GM23338 (cell line): ENCODE data around the gene HOXC12. TPM values are rescaled to one million over a fixed set of nuclear protein-coding genes. Genes with fewer than 3 reads are reported as not detected.

Experiments
- ATAC-seq: fragments of 200-7000 bp; cut with Tn5 transposase; 3 replicates; pipeline ENCODE4 v1.9.1; 2020
- DNase-seq: peaks from one replicate; pipeline ENCODE4 v3.0.0-alpha.2; 2015; ENCODE audit warnings: low spot score
- H2AFZ ChIP-seq: fragments of 200-600 bp; sonication (generic); 2 replicates; pipeline ENCODE4 v1.8.0; 2016; ENCODE audit warnings: antibody characterized with exemption, mild to moderate bottlenecking, moderate library complexity
- H3F3A ChIP-seq: fragments of 200-600 bp; sonication (generic); replicated peaks from 2 replicates; pipeline ENCODE4 v1.8.0; 2017; ENCODE audit warnings: antibody characterized with exemption, mixed run types, low read depth
- H3K27ac ChIP-seq: fragments of 200-600 bp; sonication (generic); 2 replicates; pipeline ENCODE4 v1.6.1; 2016; ENCODE audit warnings: low read depth
- H3K27me3 ChIP-seq: fragments of 200-600 bp; sonication (generic); 2 replicates; pipeline ENCODE4 v1.8.0; 2016; ENCODE audit warnings: mild to moderate bottlenecking, mixed run types, moderate library complexity; ENCODE audit not compliant: insufficient read depth
- H3K36me3 ChIP-seq: fragments of 200-600 bp; sonication (generic); 2 replicates; pipeline ENCODE4 v1.8.0; 2016; ENCODE audit warnings: mild to moderate bottlenecking; ENCODE audit not compliant: insufficient read depth
- H3K4me1 ChIP-seq: fragments of 200-600 bp; sonication (generic); 2 replicates; pipeline ENCODE4 v1.8.0; 2016; ENCODE audit warnings: mild to moderate bottlenecking, moderate library complexity; ENCODE audit not compliant: insufficient read depth
- H3K4me2 ChIP-seq: fragments of 200-600 bp; sonication (generic); 2 replicates; pipeline ENCODE4 v1.7.1; 2017; ENCODE audit warnings: mixed run types
- H3K4me3 ChIP-seq: fragments of 200-600 bp; sonication (generic); 2 replicates; pipeline ENCODE4 v1.6.1; 2016; ENCODE audit warnings: mixed run types
- H3K79me2 ChIP-seq: fragments of 200-600 bp; sonication (generic); replicated peaks from 2 replicates; pipeline ENCODE4 v1.8.0; 2017; ENCODE audit warnings: mild to moderate bottlenecking; ENCODE audit not compliant: insufficient read depth
- H3K9me2 ChIP-seq: fragments of 200-600 bp; sonication (generic); 2 replicates; pipeline ENCODE4 v1.8.0; 2017; ENCODE audit not compliant: insufficient read depth
- H4K20me1 ChIP-seq: fragments of 200-600 bp; sonication (generic); replicated peaks from 2 replicates; pipeline ENCODE4 v1.8.0; 2017; ENCODE audit warnings: mild to moderate bottlenecking; ENCODE audit not compliant: insufficient read depth
- H3K27ac Mint-ChIP-seq: 2 replicates; pipeline ENCODE4 v1.8.0; 2020; ENCODE audit warnings: inconsistent platforms, mild to moderate bottlenecking, moderate library complexity, mixed read lengths
- H3K27me3 Mint-ChIP-seq: 3 replicates; pipeline ENCODE4 v1.8.0; 2022; ENCODE audit warnings: low read depth, mild to moderate bottlenecking, moderate library complexity, mixed read lengths, inconsistent platforms; ENCODE audit not compliant: insufficient read depth, poor library complexity
- H3K36me3 Mint-ChIP-seq: 3 replicates; pipeline ENCODE4 v1.8.0; 2021; ENCODE audit warnings: low read depth, mild to moderate bottlenecking, inconsistent platforms, moderate library complexity, mixed read lengths
- H3K4me1 Mint-ChIP-seq: 3 replicates; pipeline ENCODE4 v1.8.0; 2020; ENCODE audit warnings: mild to moderate bottlenecking, inconsistent platforms, mixed read lengths
- H3K4me3 Mint-ChIP-seq: 3 replicates; pipeline ENCODE4 v1.8.0; 2021; ENCODE audit warnings: moderate library complexity, mild to moderate bottlenecking, inconsistent platforms, mixed read lengths
- H3K9me3 Mint-ChIP-seq: 3 replicates; pipeline ENCODE4 v1.8.0; 2020; ENCODE audit warnings: moderate library complexity, mild to moderate bottlenecking, inconsistent platforms, mixed read lengths
- CREB1 ChIP-seq: fragments of 250-450 bp; sonication (Bioruptor Pico); IDR thresholded peaks from 2 replicates; pipeline ENCODE4 v1.5.0; 2020; ENCODE audit warnings: low read depth, mild to moderate bottlenecking, moderate library complexity
- CTCF ChIP-seq, 2 experiments: fragments of 200-600 bp in 1 of 2; sonication (generic) in 1 of 2; conservative IDR thresholded peaks; 2 replicates each; pipeline versions ENCODE4 v1.5.1 to v1.6.1; 2016 to 2017; ENCODE audit warnings: antibody characterized with exemption in 2 of 2, low read depth in 2 of 2, mild to moderate bottlenecking in 2 of 2, moderate library complexity in 1 of 2
- ETS1 ChIP-seq: IDR thresholded peaks from 2 replicates; pipeline ENCODE4 v1.6.1; 2016; ENCODE audit warnings: antibody characterized with exemption
- EZH2 ChIP-seq: fragments of 200-600 bp; sonication (generic); IDR thresholded peaks from one replicate; pipeline ENCODE4 v1.8.0; 2017; ENCODE audit warnings: antibody characterized with exemption, mild to moderate bottlenecking, low read depth; ENCODE audit not compliant: unreplicated experiment
- EZH2phosphoT487 ChIP-seq: fragments of 200-600 bp; sonication (generic); IDR thresholded peaks from one replicate; pipeline ENCODE4 v1.8.1; 2018; ENCODE audit warnings: antibody characterized with exemption; ENCODE audit not compliant: unreplicated experiment
- JUNB ChIP-seq: IDR thresholded peaks from one replicate; pipeline ENCODE4 v1.6.1; 2016; ENCODE audit warnings: antibody characterized with exemption; ENCODE audit not compliant: unreplicated experiment
- NANOG ChIP-seq: IDR thresholded peaks from 2 replicates; pipeline ENCODE4 v1.6.1; 2016; ENCODE audit warnings: antibody characterized with exemption, borderline replicate concordance
- POLR2AphosphoS5 ChIP-seq: IDR thresholded peaks from 2 replicates; pipeline ENCODE4 v1.6.1; 2016; ENCODE audit warnings: antibody characterized with exemption, low read depth
- REST ChIP-seq: IDR thresholded peaks from one replicate; pipeline ENCODE4 v1.6.1; 2018; ENCODE audit warnings: antibody characterized with exemption; ENCODE audit not compliant: unreplicated experiment
- STAT1 ChIP-seq: IDR thresholded peaks from one replicate; pipeline ENCODE4 v1.6.1; 2016; ENCODE audit warnings: antibody characterized with exemption; ENCODE audit not compliant: unreplicated experiment
- ZNF114 ChIP-seq: fragments of 250-450 bp; sonication (Bioruptor Pico); IDR thresholded peaks from 2 replicates; pipeline ENCODE4 v1.5.0; 2020; ENCODE audit warnings: mild to moderate bottlenecking, moderate library complexity
- ZNF331 ChIP-seq: fragments of 250-450 bp; sonication (Bioruptor Pico); IDR thresholded peaks from 2 replicates; pipeline ENCODE4 v1.5.0; 2020; ENCODE audit warnings: low read depth, mild to moderate bottlenecking, moderate library complexity
- polyA plus RNA-seq: library from polyadenylated mRNA; unstranded; fragments of >200 nt; fragmentation: Nextera tagmentation; extraction: Ambion mirVana; gene quantifications from 2 replicates; pipeline ENCODE4 v1.2.1, GENCODE V29; 2016
- total RNA-seq: library from RNA; depleted of rRNA; stranded (reverse); fragments of >200 nt; shearing (Covaris generic); gene quantifications from 2 replicates; pipeline ENCODE4 v1.2.3, GENCODE V29; 2014
- TF ChIP-seq, protein P1 (sequence below): fragments of 250-450 bp; sonication (Bioruptor Pico); IDR thresholded peaks from 2 replicates; pipeline ENCODE4 v1.5.0; 2020; ENCODE audit warnings: mild to moderate bottlenecking, moderate library complexity

The HOXC12 gene
- total and polyA plus RNA-seq, 2 experiments from 2014 or later, result not detected

DNA sequence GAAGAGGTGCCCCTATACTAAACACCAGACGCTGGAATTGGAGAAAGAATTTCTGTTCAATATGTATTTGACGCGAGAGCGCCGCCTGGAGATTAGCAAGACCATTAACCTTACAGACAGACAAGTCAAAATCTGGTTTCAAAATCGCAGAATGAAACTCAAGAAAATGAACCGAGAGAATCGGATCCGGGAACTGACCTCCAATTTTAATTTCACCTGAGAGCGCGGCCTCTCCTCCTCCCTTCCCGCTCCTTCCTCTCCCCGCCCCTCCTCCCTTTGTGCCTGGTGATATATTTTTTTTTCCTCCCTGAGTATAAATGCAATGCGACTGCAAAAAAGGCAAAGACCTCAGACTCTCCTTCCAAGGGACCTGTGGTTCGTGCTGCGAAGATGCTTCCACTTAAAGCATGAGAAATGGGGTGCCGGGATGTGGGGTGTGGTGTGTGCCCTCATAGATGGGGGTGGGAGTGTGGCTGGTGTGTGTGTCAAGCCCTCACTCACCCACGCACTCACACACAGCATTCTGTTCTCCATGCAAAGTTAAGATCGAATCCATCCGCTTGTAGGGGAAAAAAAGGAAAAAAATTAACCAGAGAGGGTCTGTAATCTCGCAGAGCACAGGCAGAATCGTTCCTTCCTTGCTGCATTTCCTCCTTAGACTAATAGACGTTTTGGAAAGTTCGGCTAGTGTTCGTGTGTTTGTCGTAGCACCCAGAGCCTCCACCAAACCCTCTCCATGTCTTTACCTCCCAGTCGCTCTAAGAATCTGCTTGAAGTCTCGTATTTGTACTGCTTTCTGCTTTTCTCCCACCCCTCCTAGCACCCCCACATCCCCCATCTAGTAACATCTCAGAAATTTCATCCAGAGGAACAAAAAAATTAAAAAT is 34.8 kb downstream of the HOXC12 start:
- no peak overlapping the region for H3K4me3 Mint-ChIP-seq
- Histone ChIP-seq H3K36me3 (no peaks in the 10 kb centered on the region), H3K4me1 (peaks cover 43% of the 10 kb centered on the region), H3K9me2 (no peaks in the 10 kb centered on the region), H3K27ac (no peak overlapping the region), H4K20me1 (peaks cover 44% of the 10 kb centered on the region), H3F3A (peaks cover 41% of the 10 kb centered on the region), H3K27me3 (peaks cover 98% of the 10 kb centered on the region), H3K79me2 (no peaks in the 10 kb centered on the region), H3K4me2 (no peak overlapping the region), H2AFZ (no peak overlapping the region), H3K4me3 (0 out of 2 replicates have a peak overlapping the region, but pooled peaks have one; percentile 12)
- peaks cover 100% of the 10 kb centered on the region for H3K27me3 Mint-ChIP-seq
- TF ChIP-seq REST (no peak), CREB1 (CRISPR knock-in tag) (no peak), STAT1 (no peak), POLR2AphosphoS5 (no peak), CTCF (conservative IDR thresholded peaks at IDR 0.05; ENCODE audit: low read depth in 2 of 2) (peak; percentile 39 to 56), ETS1 (no peak), EZH2phosphoT487 (peak; percentile 78), JUNB (no peak), NANOG (no peak), ZNF331 (CRISPR knock-in tag) (no peak), ZNF114 (CRISPR knock-in tag) (no peak), EZH2 (peak; percentile 91)
- TF ChIP-seq, protein P1, sequence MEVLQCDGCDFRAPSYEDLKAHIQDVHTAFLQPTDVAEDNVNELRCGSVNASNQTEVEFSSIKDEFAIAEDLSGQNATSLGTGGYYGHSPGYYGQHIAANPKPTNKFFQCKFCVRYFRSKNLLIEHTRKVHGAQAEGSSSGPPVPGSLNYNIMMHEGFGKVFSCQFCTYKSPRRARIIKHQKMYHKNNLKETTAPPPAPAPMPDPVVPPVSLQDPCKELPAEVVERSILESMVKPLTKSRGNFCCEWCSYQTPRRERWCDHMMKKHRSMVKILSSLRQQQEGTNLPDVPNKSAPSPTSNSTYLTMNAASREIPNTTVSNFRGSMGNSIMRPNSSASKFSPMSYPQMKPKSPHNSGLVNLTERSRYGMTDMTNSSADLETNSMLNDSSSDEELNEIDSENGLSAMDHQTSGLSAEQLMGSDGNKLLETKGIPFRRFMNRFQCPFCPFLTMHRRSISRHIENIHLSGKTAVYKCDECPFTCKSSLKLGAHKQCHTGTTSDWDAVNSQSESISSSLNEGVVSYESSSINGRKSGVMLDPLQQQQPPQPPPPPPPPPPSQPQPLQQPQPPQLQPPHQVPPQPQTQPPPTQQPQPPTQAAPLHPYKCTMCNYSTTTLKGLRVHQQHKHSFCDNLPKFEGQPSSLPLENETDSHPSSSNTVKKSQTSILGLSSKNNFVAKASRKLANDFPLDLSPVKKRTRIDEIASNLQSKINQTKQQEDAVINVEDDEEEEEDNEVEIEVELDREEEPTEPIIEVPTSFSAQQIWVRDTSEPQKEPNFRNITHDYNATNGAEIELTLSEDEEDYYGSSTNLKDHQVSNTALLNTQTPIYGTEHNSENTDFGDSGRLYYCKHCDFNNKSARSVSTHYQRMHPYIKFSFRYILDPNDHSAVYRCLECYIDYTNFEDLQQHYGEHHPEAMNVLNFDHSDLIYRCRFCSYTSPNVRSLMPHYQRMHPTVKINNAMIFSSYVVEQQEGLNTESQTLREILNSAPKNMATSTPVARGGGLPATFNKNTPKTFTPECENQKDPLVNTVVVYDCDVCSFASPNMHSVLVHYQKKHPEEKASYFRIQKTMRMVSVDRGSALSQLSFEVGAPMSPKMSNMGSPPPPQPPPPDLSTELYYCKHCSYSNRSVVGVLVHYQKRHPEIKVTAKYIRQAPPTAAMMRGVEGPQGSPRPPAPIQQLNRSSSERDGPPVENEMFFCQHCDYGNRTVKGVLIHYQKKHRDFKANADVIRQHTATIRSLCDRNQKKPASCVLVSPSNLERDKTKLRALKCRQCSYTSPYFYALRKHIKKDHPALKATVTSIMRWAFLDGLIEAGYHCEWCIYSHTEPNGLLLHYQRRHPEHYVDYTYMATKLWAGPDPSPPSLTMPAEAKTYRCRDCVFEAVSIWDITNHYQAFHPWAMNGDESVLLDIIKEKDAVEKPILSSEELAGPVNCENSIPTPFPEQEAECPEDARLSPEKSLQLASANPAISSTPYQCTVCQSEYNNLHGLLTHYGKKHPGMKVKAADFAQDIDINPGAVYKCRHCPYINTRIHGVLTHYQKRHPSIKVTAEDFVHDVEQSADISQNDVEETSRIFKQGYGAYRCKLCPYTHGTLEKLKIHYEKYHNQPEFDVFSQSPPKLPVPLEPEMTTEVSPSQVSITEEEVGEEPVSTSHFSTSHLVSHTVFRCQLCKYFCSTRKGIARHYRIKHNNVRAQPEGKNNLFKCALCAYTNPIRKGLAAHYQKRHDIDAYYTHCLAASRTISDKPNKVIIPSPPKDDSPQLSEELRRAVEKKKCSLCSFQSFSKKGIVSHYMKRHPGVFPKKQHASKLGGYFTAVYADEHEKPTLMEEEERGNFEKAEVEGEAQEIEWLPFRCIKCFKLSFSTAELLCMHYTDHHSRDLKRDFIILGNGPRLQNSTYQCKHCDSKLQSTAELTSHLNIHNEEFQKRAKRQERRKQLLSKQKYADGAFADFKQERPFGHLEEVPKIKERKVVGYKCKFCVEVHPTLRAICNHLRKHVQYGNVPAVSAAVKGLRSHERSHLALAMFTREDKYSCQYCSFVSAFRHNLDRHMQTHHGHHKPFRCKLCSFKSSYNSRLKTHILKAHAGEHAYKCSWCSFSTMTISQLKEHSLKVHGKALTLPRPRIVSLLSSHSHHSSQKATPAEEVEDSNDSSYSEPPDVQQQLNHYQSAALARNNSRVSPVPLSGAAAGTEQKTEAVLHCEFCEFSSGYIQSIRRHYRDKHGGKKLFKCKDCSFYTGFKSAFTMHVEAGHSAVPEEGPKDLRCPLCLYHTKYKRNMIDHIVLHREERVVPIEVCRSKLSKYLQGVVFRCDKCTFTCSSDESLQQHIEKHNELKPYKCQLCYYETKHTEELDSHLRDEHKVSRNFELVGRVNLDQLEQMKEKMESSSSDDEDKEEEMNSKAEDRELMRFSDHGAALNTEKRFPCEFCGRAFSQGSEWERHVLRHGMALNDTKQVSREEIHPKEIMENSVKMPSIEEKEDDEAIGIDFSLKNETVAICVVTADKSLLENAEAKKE (CRISPR knock-in tag), result no peak
- peak; percentile 68 for DNase-seq
- H3K36me3 Mint-ChIP-seq, result no peaks in the 10 kb centered on the region; the same call in 2 of the 3 replicates
- no peak overlapping the region for H3K27ac Mint-ChIP-seq
- ATAC-seq, result no peak
- H3K9me3 Mint-ChIP-seq, result peaks cover 5% of the 10 kb centered on the region; the same call in 2 of the 3 replicates
- peaks cover 33% of the 10 kb centered on the region for H3K4me1 Mint-ChIP-seq
